GM21447 (cell line): ENCODE measurements around the gene DALRD3.
A peak's percentile ranks its signal among the peaks of the same experiment; 100 is the strongest.
"Not testable (repeated sequence)": the region's sequence is repeated elsewhere in the genome, so short reads cannot be mapped to it uniquely, and the experiment has no call there.

Source experiments
- ATAC-seq: cut with Tn5 transposase; IDR thresholded peaks from one replicate; pipeline ENCODE4 v1.9.1; 2021; ENCODE audit not compliant: unreplicated experiment

The DALRD3 gene

DNA sequence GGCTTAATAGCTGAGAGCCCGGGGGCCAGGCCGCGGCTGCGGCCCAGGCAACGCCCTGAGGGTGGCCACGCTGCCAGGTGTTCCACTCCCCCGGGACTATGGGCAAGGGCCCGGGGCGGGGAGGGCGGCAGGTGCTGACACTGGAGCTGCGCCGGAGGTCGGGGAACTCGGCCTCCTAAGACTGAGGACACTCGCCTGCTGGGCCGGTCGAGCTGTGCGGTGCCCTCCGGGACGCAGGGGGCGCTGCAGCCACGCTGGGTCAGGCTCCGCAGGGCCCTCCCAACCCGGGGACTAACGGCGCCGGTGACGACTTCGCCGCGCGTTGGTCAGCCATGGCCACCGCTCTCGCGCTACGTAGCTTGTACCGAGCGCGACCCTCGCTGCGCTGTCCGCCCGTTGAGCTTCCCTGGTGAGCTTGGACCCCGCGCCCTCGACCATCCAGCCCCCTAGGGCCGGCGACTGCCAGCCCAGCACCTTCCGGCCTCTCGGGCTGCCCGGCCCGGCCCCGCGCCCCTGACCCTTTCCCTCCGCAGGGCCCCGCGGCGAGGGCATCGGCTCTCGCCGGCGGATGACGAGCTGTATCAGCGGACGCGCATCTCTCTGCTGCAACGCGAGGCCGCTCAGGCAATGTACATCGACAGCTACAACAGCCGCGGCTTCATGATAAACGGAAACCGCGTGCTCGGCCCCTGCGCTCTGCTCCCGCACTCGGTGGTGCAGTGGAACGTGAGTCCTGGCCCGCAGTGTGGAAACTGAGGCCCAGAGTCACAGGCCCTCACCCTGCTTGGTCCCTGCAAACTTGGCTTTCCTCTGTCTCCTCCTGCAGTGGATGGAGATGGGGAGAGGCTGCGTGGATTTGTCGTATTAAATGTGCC lies 3.7 kb upstream of the DALRD3 start, which contains the start of gene NDUFAF3:
TSS of gene NDUFAF3 (plus strand) at position 309 of the 875 bp plus-strand sequence. CDS start at position 333, 24 bp downstream.
- ATAC-seq: peak; percentile 53

DNA sequence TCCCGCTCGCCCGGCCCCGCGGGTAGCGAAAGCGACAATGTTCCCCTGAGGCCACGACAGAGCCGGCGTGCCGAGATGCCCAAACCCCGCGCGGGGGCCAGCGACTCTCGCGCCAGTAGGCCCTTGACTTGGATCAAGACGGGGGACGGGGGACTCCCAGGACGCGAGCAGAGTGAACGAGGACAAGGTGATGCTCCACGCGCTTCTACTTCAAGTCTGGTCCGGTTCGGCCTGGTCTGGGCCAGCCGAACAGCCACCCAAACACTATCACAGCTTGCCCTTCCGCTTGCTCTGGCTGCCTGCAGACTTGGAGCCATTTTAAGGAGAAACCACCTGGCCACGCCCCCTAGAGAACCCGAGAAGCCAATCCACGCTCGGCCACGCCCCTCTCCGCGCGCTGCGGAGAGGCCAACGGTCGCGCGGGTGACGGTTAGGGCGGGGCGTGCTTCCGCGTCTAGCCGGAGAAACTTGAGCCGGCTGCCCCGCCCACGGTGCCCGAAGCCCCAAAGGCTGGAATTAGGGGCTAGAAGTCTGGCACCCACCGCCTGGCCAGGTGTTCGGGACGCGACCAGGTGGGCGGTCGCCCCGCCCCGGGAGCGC lies 2.9 kb upstream of the DALRD3 start:
- peak; percentile 48 for ATAC-seq

DNA sequence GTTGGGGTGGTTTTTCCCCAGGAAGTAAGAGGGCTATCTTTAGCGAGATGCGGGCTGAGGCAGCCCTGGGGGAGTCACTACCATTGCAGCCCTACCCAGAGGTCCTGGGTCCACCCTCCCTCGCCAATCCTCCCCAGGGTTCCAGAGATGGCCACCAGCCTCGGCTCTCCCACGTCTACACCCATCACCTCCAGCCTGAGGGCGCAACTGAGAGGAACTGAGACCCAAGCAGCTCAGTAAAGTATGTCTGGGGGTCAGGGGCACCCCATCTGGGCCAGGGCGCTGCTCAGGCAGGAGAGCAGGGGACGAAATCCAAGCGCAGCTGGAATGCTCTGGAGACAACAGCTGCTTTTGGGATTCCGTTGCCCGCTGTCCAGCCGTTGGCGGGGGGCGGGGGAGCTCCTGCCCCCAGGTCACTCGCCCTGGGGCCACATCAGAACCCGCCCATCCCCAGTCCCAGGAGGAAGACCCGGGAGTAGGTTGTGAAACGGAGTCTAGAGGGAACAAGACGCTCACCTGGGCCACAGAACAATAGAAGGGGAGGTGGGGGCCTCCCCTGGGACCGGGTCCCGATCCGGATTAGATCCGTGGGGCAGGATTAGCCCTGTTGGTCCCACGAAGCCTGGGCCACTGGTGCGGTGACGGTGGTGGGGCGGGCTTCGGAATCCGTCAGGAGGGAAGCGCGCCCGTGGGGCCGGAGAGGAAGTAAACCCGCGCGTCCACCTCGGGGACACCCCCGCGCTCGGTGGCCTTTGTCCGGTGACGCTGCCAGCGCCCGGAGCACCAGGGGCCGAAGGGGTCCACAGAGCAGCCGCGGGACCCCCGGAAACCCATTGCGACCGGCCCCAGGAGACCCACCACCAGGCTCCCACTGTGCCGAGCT lies 2.2 kb upstream of the DALRD3 start:
- peak; percentile 8 for ATAC-seq

DNA sequence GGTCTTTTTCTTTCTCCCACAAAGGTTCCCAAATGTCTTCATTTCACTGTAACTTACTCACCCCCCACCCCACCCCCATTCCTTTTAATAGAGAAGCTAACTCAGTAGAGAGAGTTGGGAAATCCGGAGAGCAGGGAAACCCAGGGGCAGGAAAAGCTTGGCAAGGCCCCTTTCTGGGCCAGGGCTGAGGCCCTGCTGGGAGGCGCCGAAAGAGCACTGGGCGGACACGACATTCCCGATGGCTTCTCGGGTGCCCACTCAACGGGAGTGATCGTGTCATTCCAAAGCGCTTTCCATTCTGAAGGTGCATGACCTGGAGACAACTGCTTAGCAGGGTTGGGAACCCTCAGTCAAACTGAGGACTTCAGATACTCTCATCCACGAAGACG lies 1.6 kb upstream of the DALRD3 start:
- ATAC-seq: no peak

DNA sequence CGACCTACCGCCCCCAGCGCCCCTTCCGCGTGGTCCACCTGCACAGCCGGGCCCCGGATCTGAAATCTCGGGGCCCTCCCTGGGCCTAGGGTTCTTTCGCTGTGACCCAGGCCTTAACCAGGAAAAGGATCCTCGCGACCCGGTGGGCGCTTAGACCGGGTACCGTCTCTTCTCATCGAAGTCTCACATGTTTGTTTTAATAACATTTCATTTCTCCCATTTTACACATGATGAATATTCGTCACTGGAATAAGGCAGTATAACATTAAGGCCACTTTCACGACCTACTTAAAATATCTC lies 277 bp upstream of the DALRD3 start:
- no peak for ATAC-seq

DNA sequence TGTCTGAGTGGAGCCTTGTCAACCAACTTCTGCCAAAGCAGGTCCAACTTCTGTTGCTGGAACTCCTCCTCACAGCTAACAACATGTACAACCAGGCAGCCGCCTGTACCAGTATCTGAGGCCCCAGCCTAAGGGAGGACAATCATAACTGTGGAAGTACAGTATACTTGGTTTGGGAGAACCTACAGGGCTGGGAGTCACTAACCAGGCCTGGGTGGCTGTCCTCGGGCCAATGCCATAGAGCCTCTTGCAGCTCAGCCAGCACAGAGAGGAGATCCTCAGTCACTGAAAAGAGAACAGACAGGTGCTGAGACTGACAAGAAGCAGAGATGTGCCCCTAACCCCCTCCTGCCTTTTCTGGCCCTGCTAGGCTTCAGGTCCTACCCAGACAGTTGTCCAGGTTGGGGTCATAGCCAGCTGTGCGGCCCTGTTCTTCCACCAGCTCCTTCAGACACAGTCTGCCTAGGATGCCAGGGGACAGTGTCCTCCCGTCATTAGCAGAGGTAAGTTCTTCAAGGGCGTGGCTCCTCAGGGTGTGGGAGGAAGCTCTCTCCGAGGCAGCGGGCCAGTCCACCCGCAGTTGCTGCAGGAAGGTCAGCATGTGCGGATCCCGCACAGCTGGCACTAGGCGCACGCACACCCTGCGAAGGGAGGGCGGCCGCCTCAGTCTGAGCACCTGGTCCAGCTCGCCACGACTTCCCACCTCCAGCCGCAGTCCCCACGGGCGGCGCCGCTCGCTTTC lies 980 bp downstream of the DALRD3 start:
- no peak for ATAC-seq

DNA sequence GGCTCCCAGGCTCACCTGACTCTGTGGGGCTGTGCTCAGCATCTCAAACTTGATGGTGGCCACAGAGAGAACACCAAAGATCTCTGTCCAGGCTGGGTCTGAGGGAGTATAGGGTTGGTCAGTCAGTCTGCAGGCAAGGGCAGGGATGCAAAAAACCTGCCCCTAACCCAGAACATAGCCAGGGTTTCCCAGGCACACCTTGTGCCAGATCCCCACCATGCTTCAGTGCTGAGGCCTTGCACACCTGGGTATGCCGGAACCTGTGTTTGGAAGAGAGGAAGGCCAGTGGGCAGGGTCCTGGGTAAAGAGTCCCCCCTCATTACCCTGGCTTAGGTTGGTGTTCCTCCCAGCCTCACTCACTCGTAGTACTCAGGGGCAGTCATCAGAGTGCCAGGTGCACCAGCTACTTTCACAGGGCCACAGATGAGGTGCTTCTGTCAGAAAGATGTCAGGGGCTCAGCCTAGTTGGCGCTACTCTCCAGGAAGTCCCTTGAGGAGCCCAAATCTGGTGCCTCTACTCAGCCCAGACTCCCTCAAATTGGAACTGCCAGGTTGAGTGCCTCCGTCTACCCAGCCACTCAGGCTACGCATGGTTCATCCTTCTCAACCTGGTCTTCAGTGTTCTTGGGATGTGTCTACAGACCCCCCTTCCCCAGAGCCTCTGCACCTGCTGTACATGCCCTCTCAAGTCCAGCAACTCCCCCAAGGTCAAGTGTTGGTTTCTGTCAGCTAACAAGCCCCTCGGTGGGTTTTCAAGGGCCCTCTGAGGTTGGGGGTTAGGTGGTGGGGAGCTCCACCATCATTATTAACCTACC lies 1.8 kb downstream of the DALRD3 start:
- no peak for ATAC-seq

DNA sequence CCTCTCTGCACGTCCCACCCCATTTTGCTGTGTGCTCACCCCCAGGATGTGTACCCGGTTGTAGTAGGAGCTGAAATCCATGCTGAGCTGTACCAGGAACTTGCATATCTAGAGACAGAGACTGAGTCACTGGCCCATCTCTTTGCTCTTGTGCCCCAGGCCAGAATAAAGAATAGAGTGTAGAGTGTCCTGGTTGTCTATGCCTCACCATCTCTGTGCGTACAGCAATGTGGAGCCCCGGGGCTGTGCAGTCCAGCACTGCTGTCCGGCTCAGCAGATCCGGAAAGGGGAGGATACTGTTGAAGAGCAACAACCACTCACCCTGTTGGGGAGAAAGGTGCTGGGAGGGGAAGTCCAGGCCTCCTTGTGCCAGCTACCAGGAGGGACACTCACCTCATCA lies 2.6 kb downstream of the DALRD3 start:
- ATAC-seq: no peak

DNA sequence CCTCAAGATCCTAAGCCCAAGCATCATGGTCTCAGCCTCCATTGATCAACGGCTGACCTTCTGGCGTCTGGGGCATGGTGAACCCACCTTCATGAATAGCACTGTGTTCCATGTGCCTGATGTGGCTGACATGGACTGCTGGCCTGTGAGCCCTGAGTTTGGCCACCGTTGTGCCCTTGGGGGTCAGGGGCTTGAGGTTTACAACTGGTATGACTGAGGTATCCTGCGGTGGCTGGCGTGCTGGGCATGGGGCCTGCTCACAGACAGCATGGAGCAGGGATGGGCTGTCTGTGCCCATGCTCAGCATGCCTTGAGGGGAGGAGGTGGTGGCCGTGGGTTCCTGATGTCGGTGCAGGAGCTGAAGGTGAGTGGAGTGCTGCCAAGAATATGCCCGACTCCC lies 3.3 kb downstream of the DALRD3 start:
- ATAC-seq: no peak

DNA sequence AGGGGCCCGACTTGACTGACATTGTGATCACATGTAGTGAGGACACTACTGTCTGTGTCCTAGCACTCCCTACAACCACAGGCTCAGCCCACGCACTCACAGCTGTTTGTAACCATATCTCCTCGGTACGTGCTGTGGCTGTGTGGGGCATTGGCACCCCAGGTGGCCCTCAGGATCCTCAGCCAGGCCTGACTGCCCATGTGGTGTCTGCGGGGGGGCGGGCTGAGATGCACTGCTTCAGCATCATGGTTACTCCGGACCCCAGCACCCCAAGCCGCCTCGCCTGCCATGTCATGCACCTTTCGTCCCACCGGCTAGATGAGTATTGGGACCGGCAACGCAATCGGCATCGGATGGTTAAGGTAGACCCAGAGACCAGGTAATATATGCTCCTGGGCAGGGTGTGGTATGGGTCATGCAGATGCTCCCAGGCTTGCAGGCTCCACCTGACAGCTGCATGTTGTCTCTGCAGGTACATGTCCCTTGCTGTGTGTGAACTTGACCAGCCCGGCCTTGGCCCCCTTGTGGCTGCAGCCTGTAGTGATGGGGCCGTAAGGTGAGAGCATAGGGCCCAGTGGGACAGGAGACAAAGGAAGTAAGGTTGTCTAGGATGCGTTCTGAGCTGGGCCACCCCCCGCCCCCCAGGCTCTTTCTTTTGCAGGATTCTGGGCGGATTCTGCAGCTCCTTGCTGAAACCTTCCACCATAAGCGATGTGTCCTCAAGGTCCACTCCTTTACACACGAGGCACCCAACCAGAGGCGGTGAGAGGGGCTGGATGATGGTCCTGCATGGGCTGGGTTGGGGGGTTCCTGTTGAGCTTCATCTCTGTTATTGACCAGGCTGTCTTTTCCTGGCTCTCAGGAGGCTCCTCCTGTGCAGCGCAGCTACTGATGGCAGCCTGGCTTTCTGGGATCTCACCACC lies 4.4 kb downstream of the DALRD3 start:
- ATAC-seq: no peak

DNA sequence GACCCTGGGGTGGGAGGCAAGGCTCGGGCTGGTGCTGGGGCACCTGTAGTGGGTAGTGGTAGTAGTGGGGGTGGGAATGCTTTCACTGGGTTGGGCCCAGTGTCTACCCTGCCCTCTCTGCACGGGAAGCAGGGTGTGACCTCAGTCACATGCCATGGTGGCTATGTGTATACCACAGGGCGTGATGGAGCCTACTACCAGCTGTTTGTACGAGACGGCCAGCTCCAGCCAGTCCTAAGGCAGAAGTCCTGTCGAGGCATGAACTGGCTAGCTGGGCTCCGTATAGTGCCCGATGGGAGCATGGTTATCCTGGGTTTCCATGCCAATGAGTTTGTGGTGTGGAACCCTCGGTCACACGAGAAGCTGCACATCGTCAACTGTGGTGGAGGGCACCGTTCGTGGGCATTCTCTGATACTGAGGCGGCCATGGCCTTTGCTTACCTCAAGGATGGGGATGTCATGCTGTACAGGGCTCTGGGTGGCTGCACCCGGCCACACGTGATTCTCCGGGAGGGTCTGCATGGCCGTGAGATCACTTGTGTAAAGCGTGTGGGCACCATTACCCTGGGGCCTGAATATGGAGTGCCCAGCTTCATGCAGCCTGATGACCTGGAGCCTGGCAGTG lies 5.2 kb downstream of the DALRD3 start:
- ATAC-seq: no peak

DNA sequence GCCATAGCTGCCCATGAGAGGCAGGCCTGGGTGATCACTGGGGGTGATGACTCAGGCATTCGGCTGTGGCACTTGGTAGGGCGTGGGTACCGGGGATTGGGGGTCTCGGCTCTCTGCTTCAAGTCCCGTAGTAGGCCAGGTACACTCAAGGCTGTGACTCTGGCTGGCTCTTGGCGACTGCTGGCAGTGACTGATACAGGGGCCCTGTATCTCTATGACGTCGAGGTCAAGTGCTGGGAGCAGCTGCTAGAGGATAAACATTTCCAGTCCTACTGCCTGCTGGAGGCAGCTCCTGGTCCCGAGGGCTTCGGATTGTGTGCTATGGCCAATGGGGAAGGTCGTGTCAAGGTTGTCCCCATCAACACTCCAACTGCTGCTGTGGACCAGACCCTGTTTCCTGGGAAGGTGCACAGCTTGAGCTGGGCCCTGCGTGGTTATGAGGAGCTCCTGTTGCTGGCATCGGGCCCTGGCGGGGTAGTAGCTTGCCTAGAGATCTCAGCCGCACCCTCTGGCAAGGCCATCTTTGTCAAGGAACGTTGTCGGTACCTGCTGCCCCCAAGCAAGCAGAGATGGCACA lies 5.9 kb downstream of the DALRD3 start:
- ATAC-seq: no peak

DNA sequence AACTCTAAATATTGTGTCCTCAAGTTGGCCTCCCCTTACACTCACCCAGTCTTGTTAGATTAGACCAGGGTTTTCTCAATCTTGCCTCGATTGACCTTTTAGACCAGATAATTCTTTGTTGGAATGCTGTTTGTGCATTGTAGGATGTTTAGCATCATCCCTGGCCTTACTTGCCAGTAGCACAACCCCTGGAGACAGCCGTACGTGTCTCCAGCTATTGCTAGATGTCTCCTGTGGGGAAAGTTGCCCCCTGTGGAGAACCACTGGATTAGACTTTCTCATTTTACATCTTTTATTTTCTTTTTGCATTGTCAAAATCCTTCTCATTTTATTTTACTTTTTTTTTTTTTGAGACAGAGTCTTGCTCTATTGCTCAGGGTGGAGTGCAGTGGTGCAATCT lies 9.0 kb downstream of the DALRD3 start:
- no peak for ATAC-seq

DNA sequence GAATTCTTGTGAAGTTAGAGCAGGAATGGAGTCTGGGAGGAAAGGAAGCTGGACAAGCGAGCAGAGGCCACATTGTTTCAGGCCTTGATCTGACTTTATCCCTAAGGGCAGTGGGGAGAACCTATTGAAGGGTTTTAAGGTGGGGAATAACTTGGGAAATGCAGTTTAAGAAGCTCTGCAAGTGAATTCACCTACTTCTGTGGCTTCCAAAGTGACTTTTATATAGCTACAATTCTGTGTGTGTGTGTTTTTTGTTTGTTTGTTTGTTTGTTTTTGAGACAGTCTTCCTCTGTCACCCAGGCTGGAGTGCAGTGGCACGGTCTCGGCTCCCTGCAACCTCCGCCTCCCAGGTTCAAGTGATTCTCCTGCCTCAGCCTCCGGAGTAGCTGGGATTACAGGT lies 9.8 kb downstream of the DALRD3 start:
- ATAC-seq: not testable (repeated sequence)

DNA sequence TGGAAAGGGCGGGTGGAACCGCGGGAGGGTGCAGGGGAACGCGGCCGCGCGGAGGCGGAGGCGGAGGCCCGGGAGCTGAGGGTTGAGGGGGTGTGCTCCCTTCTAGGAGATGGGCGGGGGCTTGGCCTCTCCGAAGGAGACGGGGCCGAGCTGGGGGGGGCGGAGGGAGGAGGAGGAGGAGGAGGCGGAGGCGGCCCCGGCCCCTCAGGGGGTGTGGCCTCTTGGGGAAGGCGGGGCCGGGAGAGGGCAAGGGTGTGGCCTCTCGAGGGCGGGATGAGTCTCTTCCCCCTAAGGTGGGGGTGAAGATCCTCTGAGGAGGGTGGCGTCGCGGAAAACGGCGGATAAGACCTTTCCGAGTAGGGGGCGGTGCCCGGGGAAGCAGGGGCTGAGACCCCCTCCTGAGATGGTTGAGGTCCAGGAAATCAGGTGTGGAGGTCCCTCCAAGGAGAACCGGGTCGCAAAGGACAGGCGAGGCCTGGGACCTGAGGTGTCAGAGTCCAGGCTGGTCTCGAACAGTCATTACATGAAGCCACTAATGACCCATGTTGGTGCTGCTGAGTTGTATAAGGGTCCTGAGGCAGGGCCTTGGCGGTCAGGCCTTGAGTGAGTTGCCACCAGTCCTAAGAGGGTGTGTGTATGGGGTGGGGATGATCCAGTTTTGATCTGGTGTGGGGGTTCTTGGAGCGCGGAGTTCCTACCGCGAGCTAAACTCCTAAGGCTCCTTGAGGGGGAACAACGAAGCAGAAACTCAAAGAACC lies 10.4 kb downstream of the DALRD3 start:
- peak; percentile 36 for ATAC-seq

DNA sequence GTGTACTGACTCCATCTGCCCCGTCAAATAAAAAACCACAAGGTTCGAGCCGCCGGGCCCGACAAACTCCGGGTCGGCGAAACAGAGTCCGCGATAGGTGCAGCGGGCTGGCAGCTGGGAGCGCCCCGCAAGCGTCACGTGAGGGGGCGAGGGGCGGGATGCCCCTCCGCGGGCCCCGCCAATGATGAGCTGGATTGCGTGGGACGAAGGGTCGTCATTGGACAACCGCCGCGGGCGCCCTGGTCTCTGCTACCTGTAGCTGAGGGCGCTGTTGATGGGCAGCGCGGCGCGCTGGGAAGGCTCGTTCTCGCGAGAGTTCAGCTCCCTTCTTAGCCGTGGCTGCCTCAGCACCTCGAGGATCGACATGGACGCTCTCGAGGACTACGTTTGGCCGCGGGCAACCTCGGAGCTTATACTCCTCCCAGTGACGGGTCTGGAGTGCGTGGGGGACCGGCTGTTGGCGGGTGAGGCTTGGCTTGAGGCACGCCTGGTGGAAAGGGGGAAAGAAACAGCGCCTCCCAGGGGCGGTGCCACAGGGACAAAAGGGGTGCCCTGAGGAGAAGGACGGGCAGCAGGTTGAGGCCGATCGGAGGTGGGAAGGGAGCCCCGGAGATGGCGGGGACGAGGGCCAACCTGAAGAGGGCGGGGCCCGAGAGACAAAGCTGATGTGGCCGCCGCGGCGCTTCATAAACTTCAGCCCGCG lies 11.2 kb downstream of the DALRD3 start, which contains the start of gene WDR6:
TSS of gene WDR6 (plus strand) at position 324 of the 703 bp plus-strand sequence. CDS start at position 365, 41 bp downstream.
- ATAC-seq: peak; percentile 87
